ENCODE results near the gene COL13A1. TPM values are rescaled to one million over a fixed set of nuclear protein-coding genes. Genes with fewer than 3 reads are reported as not detected.

The COL13A1 gene
- total RNA-seq, 1 experiment from 2014 or later = 3.6 TPM

DNA sequence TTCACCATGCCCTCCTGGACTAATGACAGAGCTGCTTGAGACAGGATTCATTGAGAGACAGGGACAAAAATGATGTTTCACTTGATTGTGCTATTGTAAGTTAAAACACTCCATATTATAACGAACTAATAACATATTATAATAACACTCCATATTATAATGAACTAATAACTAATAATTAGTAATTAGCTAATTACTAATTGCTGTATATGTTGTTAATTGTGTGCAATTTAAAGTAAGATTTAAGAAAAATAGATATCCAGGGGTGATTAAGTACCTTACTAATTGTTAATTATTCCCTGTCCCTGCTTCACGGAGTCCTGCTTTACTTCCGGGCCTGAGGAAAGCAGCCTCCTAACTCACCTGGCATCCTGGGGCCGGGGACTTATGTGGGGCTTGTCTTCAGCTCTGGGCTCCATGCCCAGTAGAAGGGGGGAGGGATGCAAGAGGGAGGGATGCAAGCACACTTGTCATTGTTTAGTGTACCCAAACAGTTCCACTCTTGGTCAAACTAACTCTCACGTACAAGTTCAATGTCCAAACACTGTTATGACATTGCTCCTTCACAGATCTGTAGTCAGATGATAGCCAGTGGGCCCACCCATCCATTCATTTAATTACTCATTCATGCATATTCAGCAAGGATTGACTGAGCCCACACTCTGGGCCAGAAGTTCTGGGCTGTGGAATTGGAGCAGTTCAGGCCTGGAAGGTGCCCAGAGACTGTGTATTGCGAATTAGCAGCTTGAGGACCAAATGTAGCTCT, 53.8 kb downstream of the COL13A1 start:
- Histone ChIP-seq H3K23ac (ENCODE audit: insufficient read length, low read depth, low read length) (no peak overlapping the region), H2AK5ac (ENCODE audit: insufficient read length, low read length) (no peak overlapping the region), H3K79me1 (ENCODE audit: insufficient read depth, low read depth, low read length, poor library complexity, severe bottlenecking) (no peaks in the 10 kb centered on the region), H3K4me2 (ENCODE audit: insufficient read depth, insufficient read length, low read length) (no peak overlapping the region), H3K14ac (ENCODE audit: insufficient read depth, low read length) (no peak overlapping the region), H2BK15ac (ENCODE audit: low read depth, low read length) (no peak overlapping the region), H2BK20ac (ENCODE audit: low read depth, low read length, poor library complexity, severe bottlenecking) (no peak overlapping the region), H3K18ac (ENCODE audit: insufficient read length, low read depth, low read length) (no peak overlapping the region), H2BK120ac (ENCODE audit: low read depth, low read length, poor library complexity, severe bottlenecking) (no peak overlapping the region), H3K9me3 (ENCODE audit: control insufficient read depth, low read depth, low read length) (no peaks in the 10 kb centered on the region), H4K8ac (replicated peaks; ENCODE audit: insufficient read length, low read depth, low read length) (no peak overlapping the region), H2BK5ac (ENCODE audit: insufficient read length, low read length) (no peak overlapping the region), H3K4me1 (ENCODE audit: insufficient read depth, low read length) (peaks cover 14% of the 10 kb centered on the region; the same call in 1 of the 2 replicates), H3K4ac (ENCODE audit: low read depth, low read length) (no peak overlapping the region), H4K5ac (ENCODE audit: insufficient read length, low read depth, low read length) (no peak overlapping the region), H3T11ph (ENCODE audit: low read length) (no peak overlapping the region), H3K27ac (ENCODE audit: insufficient read length, low read depth, low read length) (no peak overlapping the region), H4K20me1 (ENCODE audit: control insufficient read depth, insufficient read depth, insufficient read length) (no peaks in the 10 kb centered on the region), H3K23me2 (ENCODE audit: insufficient read length, low read depth, low read length, poor library complexity, severe bottlenecking) (no peaks in the 10 kb centered on the region), H2BK12ac (ENCODE audit: insufficient read length, low read depth, low read length) (no peak overlapping the region), H3K79me2 (ENCODE audit: insufficient read depth, low read length) (no peaks in the 10 kb centered on the region), H3K9ac (ENCODE audit: extremely low read depth, insufficient read length, low read length) (no peak overlapping the region), H2AFZ (ENCODE audit: low read length) (no peak overlapping the region), H3K27me3 (ENCODE audit: insufficient read depth, low read length) (no peaks in the 10 kb centered on the region), H4K91ac (ENCODE audit: insufficient read length, low read depth, low read length) (no peak overlapping the region), H3K56ac (ENCODE audit: insufficient read length, low read depth, low read length) (no peak overlapping the region)
- no peak for DNase-seq
- Mint-ChIP-seq H3K4me1 (peaks cover 37 to 50% of the 10 kb centered on the region in 2 experiments), H3K36me3 (ENCODE audit: insufficient read depth in 1 of 3, low read depth in 3 of 3) (no peaks in the 10 kb centered on the region), H3K4me3 (no peak overlapping the region), H3K9me3 (no peaks in the 10 kb centered on the region), H3K27me3 (ENCODE audit: low read depth) (peaks cover 1% of the 10 kb centered on the region), H3K27ac (no peak overlapping the region)
- no CpG with 5 or more reads among the region's 6 CpGs for WGBS (ENCODE audit: extremely low coverage, insufficient read length, low lambda C conversion rate)
- TF ChIP-seq, protein P1, sequence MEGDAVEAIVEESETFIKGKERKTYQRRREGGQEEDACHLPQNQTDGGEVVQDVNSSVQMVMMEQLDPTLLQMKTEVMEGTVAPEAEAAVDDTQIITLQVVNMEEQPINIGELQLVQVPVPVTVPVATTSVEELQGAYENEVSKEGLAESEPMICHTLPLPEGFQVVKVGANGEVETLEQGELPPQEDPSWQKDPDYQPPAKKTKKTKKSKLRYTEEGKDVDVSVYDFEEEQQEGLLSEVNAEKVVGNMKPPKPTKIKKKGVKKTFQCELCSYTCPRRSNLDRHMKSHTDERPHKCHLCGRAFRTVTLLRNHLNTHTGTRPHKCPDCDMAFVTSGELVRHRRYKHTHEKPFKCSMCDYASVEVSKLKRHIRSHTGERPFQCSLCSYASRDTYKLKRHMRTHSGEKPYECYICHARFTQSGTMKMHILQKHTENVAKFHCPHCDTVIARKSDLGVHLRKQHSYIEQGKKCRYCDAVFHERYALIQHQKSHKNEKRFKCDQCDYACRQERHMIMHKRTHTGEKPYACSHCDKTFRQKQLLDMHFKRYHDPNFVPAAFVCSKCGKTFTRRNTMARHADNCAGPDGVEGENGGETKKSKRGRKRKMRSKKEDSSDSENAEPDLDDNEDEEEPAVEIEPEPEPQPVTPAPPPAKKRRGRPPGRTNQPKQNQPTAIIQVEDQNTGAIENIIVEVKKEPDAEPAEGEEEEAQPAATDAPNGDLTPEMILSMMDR (conservative IDR thresholded peaks at IDR 0.05) = no peak

All from H9 (cell line).